CD4-positive, alpha-beta T cell (primary cell): Measurements from ENCODE around the gene STRN3. TPM values are rescaled to one million over a fixed set of nuclear protein-coding genes. Genes with fewer than 3 reads are reported as not detected.
"Not testable (repeated sequence)": the region's sequence is repeated elsewhere in the genome, so short reads cannot be mapped to it uniquely, and the experiment has no call there.

ENCODE experiments used
- ATAC-seq: fragments of 200-7000 bp; cut with Tn5 transposase; one replicate; pipeline ENCODE4 v1.10.0; 2022; ENCODE audit warnings: mild to moderate bottlenecking; ENCODE audit not compliant: poor library complexity
- CTCF ChIA-PET: fragments of 350-600 bp; sonication (Branson Sonifier 250); formaldehyde crosslinking; loops from one replicate; lab custom pipeline; 2021; ENCODE audit warnings: antibody characterized with exemption, inconsistent platforms; lab: Charles Lee
- POLR2A ChIA-PET: fragments of 350-600 bp; sonication (Branson Sonifier 250); formaldehyde crosslinking; loops from one replicate; lab custom pipeline; 2021; ENCODE audit warnings: antibody characterized with exemption, inconsistent platforms; lab: Charles Lee
- DNase-seq, 14 experiments: peaks; one replicate each; pipeline ENCODE4 v3.0.0-alpha.2; 2013 to 2020; ENCODE audit warnings: mixed read lengths in 2 of 14
- H3K27ac ChIP-seq, 2 donors: one replicate each; pipeline versions ENCODE4 v1.5.1 to v1.7.0; 2013; ENCODE audit warnings: low read length in 2 of 2, low read depth in 1 of 2, mild to moderate bottlenecking in 1 of 2
- H3K27me3 ChIP-seq, 2 experiments: 1 replicate in 1 of 2; 2 replicates in 1 of 2; pipeline versions ENCODE4 v1.6.1 to v1.7.0; 2013; ENCODE audit warnings: low read length in 2 of 2, control low read depth in 1 of 2, mild to moderate bottlenecking in 1 of 2, moderate library complexity in 1 of 2; ENCODE audit not compliant: insufficient read depth in 2 of 2, control insufficient read depth in 1 of 2
- H3K36me3 ChIP-seq: one replicate; pipeline ENCODE4 v1.6.1; 2013; ENCODE audit warnings: low read length, control low read depth; ENCODE audit not compliant: insufficient read depth
- H3K4me1 ChIP-seq: one replicate; pipeline ENCODE4 v1.6.1; 2013; ENCODE audit warnings: low read length, control low read depth; ENCODE audit not compliant: insufficient read depth
- H3K4me3 ChIP-seq: one replicate; pipeline ENCODE4 v1.5.1; 2013; ENCODE audit warnings: mild to moderate bottlenecking, low read length, moderate library complexity
- H3K9me3 ChIP-seq, 2 experiments: 1 replicate in 1 of 2; 2 replicates in 1 of 2; pipeline versions ENCODE4 v1.6.1 to v1.7.0; 2013; ENCODE audit warnings: low read length in 2 of 2, mild to moderate bottlenecking in 2 of 2, control low read depth in 1 of 2, moderate library complexity in 1 of 2; ENCODE audit not compliant: control insufficient read depth in 1 of 2, insufficient read depth in 1 of 2
- H3K27ac Mint-ChIP-seq: one replicate; pipeline ENCODE4 v1.8.0; 2020; ENCODE audit warnings: mixed read lengths
- H3K27me3 Mint-ChIP-seq: one replicate; pipeline ENCODE4 v1.8.0; 2021; ENCODE audit warnings: mixed read lengths
- H3K36me3 Mint-ChIP-seq: one replicate; pipeline ENCODE4 v1.8.0; 2021; ENCODE audit warnings: low read depth, mixed read lengths
- H3K4me1 Mint-ChIP-seq: one replicate; pipeline ENCODE4 v1.8.0; 2021; ENCODE audit warnings: low read depth, mixed read lengths
- H3K4me3 Mint-ChIP-seq: one replicate; pipeline ENCODE4 v1.8.0; 2020; ENCODE audit warnings: mild to moderate bottlenecking, mixed read lengths
- H3K9me3 Mint-ChIP-seq: one replicate; pipeline ENCODE4 v1.8.0; 2020; ENCODE audit warnings: mixed read lengths
- CTCF ChIP-seq: fragments of 200-600 bp; IDR thresholded peaks from one replicate; pipeline ENCODE4 v1.8.0; 2022; ENCODE audit warnings: antibody characterized with exemption, mild to moderate bottlenecking
- intact Hi-C, 2 experiments: fragments of 100-400 bp; cut with DNase I in 1 of 2; cut with micrococcal nuclease in 1 of 2; formaldehyde crosslinking; loops; one replicate each; pipeline versions ENCODE4 v1.15.1 to v1.9.0; 2023 to 2025; cut with DNase I, micrococcal nuclease
- total RNA-seq, 174 experiments: library from RNA in 2 of 174; stranded (reverse) in 2 of 174; gene quantifications; one replicate each; pipeline ENCODE4 v1.2.3 and lab custom pipeline; 2021 to 2026

The STRN3 gene
- total RNA-seq, 2 experiments from 2014 or later = 15.1 to 16.9 TPM

- ATAC-seq (no peak), DNase-seq (no peak)
- intact Hi-C loops = loop anchor here in 1 of 2 experiments (5.0 kb wide), 1 partner anchor 40 kb away; no protein-coding TSS in a partner anchor
- CTCF ChIA-PET = no interaction called here
- H3K27ac Mint-ChIP-seq = no peak overlapping the region
- no peak overlapping the region for H3K4me3 Mint-ChIP-seq
- Histone ChIP-seq H3K9me3 (no peaks in the 10 kb centered on the region), H3K27ac (no peak overlapping the region), H3K36me3 (no peaks in the 10 kb centered on the region), H3K4me1 (peaks cover 4% of the 10 kb centered on the region), H3K4me3 (no peak overlapping the region), H3K27me3 (no peaks in the 10 kb centered on the region)
- no peak for TF ChIP-seq CTCF
- H3K27me3 Mint-ChIP-seq = no peaks in the 10 kb centered on the region
- POLR2A ChIA-PET = no interaction called here
- no peaks in the 10 kb centered on the region for H3K9me3 Mint-ChIP-seq
- H3K36me3 Mint-ChIP-seq = no peaks in the 10 kb centered on the region
- peaks cover 25% of the 10 kb centered on the region for H3K4me1 Mint-ChIP-seq
These were observed 43.6 kb downstream of the STRN3 start for GRCh38 chr14:30982533-30982932.

- Mint-ChIP-seq H3K27ac (peak overlapping the region; percentile 33), H3K36me3 (peaks cover 4% of the 10 kb centered on the region), H3K9me3 (no peaks in the 10 kb centered on the region), H3K4me3 (no peak overlapping the region), H3K4me1 (peaks cover 22% of the 10 kb centered on the region), H3K27me3 (no peaks in the 10 kb centered on the region)
- ATAC-seq (no peak), DNase-seq (no peak)
- H3K36me3 ChIP-seq = no peaks in the 10 kb centered on the region
- no peak overlapping the region for H3K4me3 ChIP-seq
- H3K27ac ChIP-seq = peak overlapping the region in 1 of 2 donors; percentile 2
- TF ChIP-seq CTCF = no peak
- intact Hi-C loops = loop anchor here (1.0 to 5.0 kb wide), 4 partner anchors 41 to 376 kb away; no protein-coding TSS in a partner anchor
- no peaks in the 10 kb centered on the region for H3K27me3 ChIP-seq
- no peaks in the 10 kb centered on the region for H3K9me3 ChIP-seq
- ChIA-PET POLR2A (interaction anchor here (1.0 kb wide), 1 partner anchor 46 kb away, joined by 4 read pairs; no protein-coding TSS in a partner anchor), CTCF (interaction anchor here (1.0 kb wide), 2 partner anchors 45 to 101 kb away, joined by 3 to 5 read pairs; partner anchors contain the start of gene STRN3)
- H3K4me1 ChIP-seq = peaks cover 4% of the 10 kb centered on the region
These were observed 45.2 kb downstream of the STRN3 start for GRCh38 chr14:30980980-30981379.

- H3K4me3 Mint-ChIP-seq, H3K9me3 ChIP-seq, H3K36me3 ChIP-seq, H3K27me3 ChIP-seq, H3K4me3 ChIP-seq, H3K36me3 Mint-ChIP-seq, H3K27me3 Mint-ChIP-seq, H3K4me1 ChIP-seq, H3K9me3 Mint-ChIP-seq, H3K27ac ChIP-seq: not testable (repeated sequence)
- ATAC-seq (peak; percentile 87), DNase-seq (peak in 9 of 14 experiments; percentile 7 to 81 (median 21))
- peak; percentile 70 for TF ChIP-seq CTCF
- ChIA-PET CTCF (interaction anchor here (1.0 to 1.2 kb wide), 2 partner anchors 46 to 102 kb away, joined by 5 to 7 read pairs; partner anchors contain the start of gene STRN3), POLR2A (interaction anchor here (0.8 to 1.0 kb wide), 2 partner anchors 10 to 46 kb away, joined by 3 to 4 read pairs; no protein-coding TSS in a partner anchor)
- Mint-ChIP-seq H3K27ac (peak overlapping the region; percentile 63), H3K4me1 (peaks cover 26% of the 10 kb centered on the region)
- intact Hi-C loops = loop anchor here (1.0 to 5.0 kb wide), 4 partner anchors 42 to 377 kb away; no protein-coding TSS in a partner anchor
These were observed 46.0 kb downstream of the STRN3 start for GRCh38 chr14:30980106-30980704.
